ENCODE results near the gene CPB2.

Gene CPB2

GRCh38 chr13:46126552-46127357, 21.9 kb upstream of the CPB2 start:
- peak; percentile 71 for DNase-seq

GRCh38 chr13:46126056-46126455, 21.2 kb upstream of the CPB2 start:
- no peak for DNase-seq

GRCh38 chr13:46124967-46125933, 20.4 kb upstream of the CPB2 start:
- DNase-seq: no peak

GRCh38 chr13:46124531-46124966, 19.7 kb upstream of the CPB2 start:
- DNase-seq: no peak

GRCh38 chr13:46122304-46122703, 17.5 kb upstream of the CPB2 start:
- DNase-seq: no peak

GRCh38 chr13:46121597-46122163, 16.8 kb upstream of the CPB2 start:
- DNase-seq: no peak

- DNase-seq: no peak
Observed at GRCh38 chr13:46121033-46121432, 16.2 kb upstream of the CPB2 start.

- DNase-seq: peak; percentile 80
Observed at GRCh38 chr13:46119883-46120614, 15.2 kb upstream of the CPB2 start.

- no peak for DNase-seq
Observed at GRCh38 chr13:46116653-46117502, 12.0 kb upstream of the CPB2 start.

- no peak for DNase-seq
Observed at GRCh38 chr13:46114613-46115012, 9.8 kb upstream of the CPB2 start.

GRCh38 chr13:46113596-46113995, 8.8 kb upstream of the CPB2 start:
- DNase-seq: peak; percentile 64

- DNase-seq: no peak
Observed at GRCh38 chr13:46111151-46111550, 6.3 kb upstream of the CPB2 start.

- no peak for DNase-seq
Observed at GRCh38 chr13:46109451-46109850, 4.6 kb upstream of the CPB2 start.

GRCh38 chr13:46106839-46107371, 2.1 kb upstream of the CPB2 start:
- no peak for DNase-seq

GRCh38 chr13:46103037-46103436, 1.8 kb downstream of the CPB2 start:
- DNase-seq: no peak

GRCh38 chr13:46102255-46102605, 2.6 kb downstream of the CPB2 start:
- DNase-seq: no peak

GRCh38 chr13:46101484-46102254, 3.2 kb downstream of the CPB2 start:
- no peak for DNase-seq

GRCh38 chr13:46101002-46101401, 3.8 kb downstream of the CPB2 start:
- DNase-seq: no peak

GRCh38 chr13:46100191-46100815, 4.5 kb downstream of the CPB2 start:
- no peak for DNase-seq

GRCh38 chr13:46097663-46098062, 7.2 kb downstream of the CPB2 start:
- DNase-seq: no peak
